ENCODE results near the gene RAD23B. TPM values are rescaled to one million over a fixed set of nuclear protein-coding genes. Genes with fewer than 3 reads are reported as not detected.

RAD23B gene
- total RNA-seq, 1 donor from 2014 or later: 205 TPM

GRCh38 chr9:107316795-107317661 lies 33.9 kb downstream of the RAD23B start:
- H3K36me3 Mint-ChIP-seq (ENCODE audit: low read depth, unreplicated experiment): peaks cover 25% of the 10 kb centered on the region
- H3K27ac Mint-ChIP-seq (ENCODE audit: unreplicated experiment): peak overlapping the region; percentile 54
- H3K4me3 Mint-ChIP-seq (ENCODE audit: unreplicated experiment): peak overlapping the region; percentile 1

GRCh38 chr9:107322643-107323042 lies 39.6 kb downstream of the RAD23B start:
- H3K4me1 Mint-ChIP-seq (ENCODE audit: low read depth, unreplicated experiment): peaks cover 21% of the 10 kb centered on the region
- no peak overlapping the region for H3K4me3 ChIP-seq (ENCODE audit: insufficient read depth, low read depth, low read length)
- no peaks in the 10 kb centered on the region for H3K27me3 ChIP-seq (ENCODE audit: insufficient read depth, low read length)
- H3K4me3 Mint-ChIP-seq (ENCODE audit: unreplicated experiment): no peak overlapping the region
- H3K27ac Mint-ChIP-seq (ENCODE audit: unreplicated experiment): peak overlapping the region; percentile 35
- no peaks in the 10 kb centered on the region for H3K9me3 ChIP-seq (ENCODE audit: insufficient read depth, low read depth, low read length)
- H3K79me2 ChIP-seq (ENCODE audit: insufficient read depth, low read length): peaks cover 89% of the 10 kb centered on the region
- no peaks in the 10 kb centered on the region for H3K4me1 ChIP-seq (ENCODE audit: insufficient read depth, low read length)
- FAIRE-seq (no peak), DNase-seq (ENCODE audit: low read depth) (no peak)
- H3K4me2 ChIP-seq (ENCODE audit: low read length): no peak overlapping the region
- peaks cover 26% of the 10 kb centered on the region for H3K36me3 Mint-ChIP-seq (ENCODE audit: low read depth, unreplicated experiment)
- H3K9ac ChIP-seq (ENCODE audit: low read length): no peak overlapping the region
- peaks cover 5% of the 10 kb centered on the region for H3K9me3 Mint-ChIP-seq (ENCODE audit: unreplicated experiment)
- H4K20me1 ChIP-seq (ENCODE audit: insufficient read depth, low read length): peaks cover 66% of the 10 kb centered on the region
- no peak for TF ChIP-seq EZH2 (IDR thresholded peaks at IDR 0.05; ENCODE audit: insufficient read depth, low read length)
- TF ChIP-seq CTCF (IDR thresholded peaks at IDR 0.05; ENCODE audit: insufficient read depth, low read depth, low read length): no peak
- H3K36me3 ChIP-seq (ENCODE audit: insufficient read depth, low read length): peaks cover 45% of the 10 kb centered on the region
- H3K27ac ChIP-seq (ENCODE audit: low read depth, low read length): no peak overlapping the region
- no peak overlapping the region for H2AFZ ChIP-seq (ENCODE audit: low read depth, low read length)
- no peaks in the 10 kb centered on the region for H3K27me3 Mint-ChIP-seq (ENCODE audit: low read depth, unreplicated experiment)

More at GRCh38 chr9:107316795-107317661, 33.9 kb downstream of the RAD23B start:
- no peaks in the 10 kb centered on the region for H3K4me1 ChIP-seq (ENCODE audit: insufficient read depth, low read length)
- no peak for TF ChIP-seq CTCF (IDR thresholded peaks at IDR 0.05; ENCODE audit: insufficient read depth, low read depth, low read length)
- TF ChIP-seq EZH2 (IDR thresholded peaks at IDR 0.05; ENCODE audit: insufficient read depth, low read length): no peak
- H3K79me2 ChIP-seq (ENCODE audit: insufficient read depth, low read length): peaks cover 95% of the 10 kb centered on the region
- Mint-ChIP-seq H3K4me1 (ENCODE audit: low read depth, unreplicated experiment) (peaks cover 37% of the 10 kb centered on the region), H3K9me3 (ENCODE audit: unreplicated experiment) (no peaks in the 10 kb centered on the region), H3K27me3 (ENCODE audit: low read depth, unreplicated experiment) (no peaks in the 10 kb centered on the region)
- H3K4me2 ChIP-seq (ENCODE audit: low read length): no peak overlapping the region
- H3K9ac ChIP-seq (ENCODE audit: low read length): no peak overlapping the region
- H2AFZ ChIP-seq (ENCODE audit: low read depth, low read length): no peak overlapping the region
- H3K4me3 ChIP-seq (ENCODE audit: insufficient read depth, low read depth, low read length): no peak overlapping the region
- no peaks in the 10 kb centered on the region for H3K9me3 ChIP-seq (ENCODE audit: insufficient read depth, low read depth, low read length)
- peaks cover 29% of the 10 kb centered on the region for H3K36me3 ChIP-seq (ENCODE audit: insufficient read depth, low read length)
- DNase-seq (ENCODE audit: low read depth): no peak
- FAIRE-seq: no peak
- no peaks in the 10 kb centered on the region for H3K27me3 ChIP-seq (ENCODE audit: insufficient read depth, low read length)
- peaks cover 88% of the 10 kb centered on the region for H4K20me1 ChIP-seq (ENCODE audit: insufficient read depth, low read length)
- H3K27ac ChIP-seq (ENCODE audit: low read depth, low read length): no peak overlapping the region
